GM18909 (cell line): ENCODE measurements around the gene BICD2.

ENCODE experiments used
- ATAC-seq: cut with Tn5 transposase; IDR thresholded peaks from one replicate; pipeline ENCODE4 v1.9.1; 2021; ENCODE audit warnings: mild to moderate bottlenecking; ENCODE audit not compliant: unreplicated experiment, poor library complexity

BICD2 gene

DNA sequence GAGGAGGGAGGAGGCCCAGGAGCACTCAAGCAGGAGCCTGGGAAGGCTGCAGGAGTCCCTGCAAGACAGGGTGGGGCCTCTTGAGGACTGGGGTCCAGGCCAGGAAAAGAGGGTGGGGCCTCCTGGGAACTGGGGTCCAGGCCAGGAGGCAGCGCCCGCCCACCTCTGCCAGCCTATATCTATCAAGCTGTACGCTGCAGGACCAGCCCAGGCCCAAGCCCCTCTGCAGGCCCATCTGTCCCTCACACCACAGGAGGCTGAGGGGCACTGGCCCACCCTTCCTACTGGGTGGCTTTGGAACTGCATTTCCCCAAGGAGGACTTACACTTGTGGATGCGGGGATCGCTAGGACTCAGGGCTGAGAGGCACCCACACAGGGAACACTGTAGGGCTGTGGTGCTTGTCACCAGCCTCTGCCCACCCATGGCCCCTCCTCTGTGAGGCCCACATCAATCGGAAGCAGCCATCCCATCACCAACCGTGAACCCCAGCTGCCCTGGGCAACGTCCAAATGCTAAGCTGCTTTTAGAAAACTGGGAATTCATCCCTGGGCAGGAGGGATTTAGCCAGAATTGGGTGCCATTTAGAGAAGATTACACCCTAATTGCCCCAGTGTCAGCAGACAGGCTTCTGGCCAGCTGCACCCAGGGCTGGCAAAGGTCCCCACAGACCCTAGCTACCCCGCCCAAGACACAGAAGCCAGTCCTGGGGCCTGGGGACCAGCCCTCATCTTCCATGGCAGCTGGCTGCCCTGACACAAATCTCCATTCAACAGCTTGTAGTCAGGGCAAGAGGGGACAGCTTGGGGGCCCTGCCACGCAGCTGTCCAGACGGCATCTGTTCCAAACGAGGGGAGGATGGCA, 15.3 kb downstream of the BICD2 start:
- no peak for ATAC-seq

DNA sequence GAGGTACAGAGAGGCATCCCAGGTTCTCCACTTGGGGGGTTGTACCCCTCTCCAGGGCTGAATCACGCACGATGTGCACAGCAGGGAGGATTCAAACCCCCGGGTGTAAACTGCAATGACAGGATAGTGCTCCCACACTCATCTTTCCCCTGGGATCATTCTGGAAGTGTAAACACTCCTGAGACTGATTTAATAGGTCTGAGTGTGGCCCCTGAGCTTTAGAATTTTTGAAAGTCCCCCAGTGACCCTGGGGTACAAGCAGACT, 16.5 kb downstream of the BICD2 start:
- ATAC-seq, result no peak

DNA sequence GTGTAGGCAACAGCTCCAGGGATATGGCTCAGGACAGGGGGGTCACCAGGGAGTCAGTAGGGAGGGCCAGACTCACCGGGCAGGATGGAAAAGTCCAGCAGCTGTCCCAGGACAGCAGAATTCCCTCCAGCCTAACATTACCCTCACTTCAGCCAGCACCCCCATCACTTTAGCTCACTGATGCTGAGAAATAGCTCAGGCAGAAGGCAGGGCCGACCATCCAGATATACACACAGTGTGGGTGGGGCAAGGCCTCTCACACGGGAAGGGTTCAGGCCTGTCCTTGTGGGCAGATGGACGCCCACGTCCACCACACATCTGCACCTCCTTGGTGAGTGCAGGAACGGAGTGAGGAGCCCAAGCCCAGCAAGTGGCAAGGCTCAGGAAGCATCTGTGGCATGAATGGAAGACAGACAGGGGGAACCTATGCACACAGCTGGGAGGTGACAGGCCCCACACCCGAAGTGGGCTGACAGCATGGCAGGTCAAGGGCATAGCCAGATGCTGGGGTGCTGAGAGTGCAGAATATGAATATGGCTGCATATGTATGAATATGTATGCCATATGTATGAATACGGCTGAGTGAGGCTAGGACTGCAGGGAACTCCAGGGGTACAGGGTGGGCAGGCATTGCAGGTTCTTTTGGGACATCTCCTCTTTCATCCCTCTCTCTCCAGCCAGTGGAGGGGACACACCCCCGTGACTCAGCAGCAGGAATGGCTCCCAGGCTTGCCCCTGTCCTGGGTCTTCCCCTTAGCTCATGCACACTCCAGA, 17.0 kb downstream of the BICD2 start:
- no peak for ATAC-seq

DNA sequence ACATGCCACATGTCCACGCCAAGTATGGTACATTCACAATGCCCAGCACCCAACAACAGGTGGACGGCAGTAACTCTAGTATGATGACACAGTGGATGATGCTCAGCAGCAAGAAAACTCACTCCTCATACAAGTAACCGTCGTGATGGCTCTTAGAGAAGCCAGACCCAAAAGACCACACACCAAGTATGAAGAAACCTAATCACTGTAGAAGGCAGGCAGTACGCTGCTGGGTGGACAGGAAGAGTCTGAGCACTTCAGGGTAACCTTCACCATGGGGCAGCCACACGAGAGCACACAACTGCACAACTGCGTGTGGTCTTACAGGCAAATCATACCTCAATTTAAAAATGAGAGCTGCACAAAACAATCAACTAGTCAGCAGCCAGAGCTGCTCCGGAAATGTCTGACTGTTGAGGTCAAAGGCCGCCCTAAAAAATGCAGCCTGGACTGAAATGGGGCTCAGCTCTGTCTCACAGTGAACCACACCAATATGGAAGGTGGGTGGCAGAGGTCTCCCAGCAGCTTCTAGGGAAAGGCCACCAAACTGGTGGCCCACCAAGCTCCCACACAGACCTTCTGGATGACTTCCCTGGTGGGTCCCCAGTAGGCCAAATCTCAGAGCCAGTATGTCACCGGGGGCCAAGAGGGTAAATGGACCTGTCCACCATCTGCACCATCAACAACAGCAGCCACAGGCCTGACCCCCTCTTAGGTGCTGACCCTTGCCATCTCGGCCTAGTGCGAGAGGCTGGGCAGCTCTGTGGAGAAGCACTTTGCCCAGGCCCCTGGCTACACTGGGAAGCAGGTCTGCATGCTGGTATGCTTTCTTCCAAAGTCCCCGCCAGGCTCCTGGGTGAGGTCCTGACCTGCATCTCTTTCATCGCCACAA, 17.8 kb downstream of the BICD2 start:
- ATAC-seq, result no peak

DNA sequence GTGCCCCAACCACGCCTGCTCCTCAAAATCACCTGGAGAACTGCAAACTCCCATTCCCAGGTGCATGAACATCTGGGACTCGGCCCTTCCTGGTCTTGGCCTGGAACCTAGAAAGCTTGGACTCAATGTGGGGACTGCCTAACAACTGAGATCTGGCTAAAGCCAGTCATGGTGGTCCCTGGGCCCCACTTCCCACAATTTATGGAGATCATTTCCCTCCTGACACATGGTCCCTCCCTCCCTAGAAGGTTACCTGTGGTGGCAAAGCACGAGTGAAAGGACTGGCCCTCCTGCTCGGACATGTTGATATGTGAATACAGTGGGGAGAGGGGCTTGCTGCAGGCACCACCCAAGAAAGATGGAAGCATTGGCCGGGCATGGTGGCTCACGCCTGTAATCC, 18.8 kb downstream of the BICD2 start:
- ATAC-seq, result no peak

DNA sequence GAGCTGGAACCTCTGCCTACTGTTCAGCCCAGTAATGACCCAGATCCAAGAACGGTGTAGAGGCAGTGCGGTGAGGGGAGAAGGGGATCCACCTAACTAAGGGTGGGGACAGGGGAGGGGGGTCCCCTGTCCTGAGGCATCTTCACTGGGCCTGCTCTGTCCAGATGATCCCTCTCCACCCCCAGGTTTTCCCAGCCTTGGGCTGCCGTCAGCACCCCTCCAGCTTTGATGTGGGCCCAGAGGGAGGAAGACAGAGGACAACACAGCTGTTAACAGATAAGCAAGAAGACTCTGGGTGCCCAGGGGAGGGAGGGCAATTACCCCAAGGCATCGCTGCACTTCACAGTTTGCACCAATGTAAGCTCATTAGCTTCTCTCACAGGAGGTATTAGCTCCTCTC, 19.3 kb downstream of the BICD2 start:
- ATAC-seq, result no peak

DNA sequence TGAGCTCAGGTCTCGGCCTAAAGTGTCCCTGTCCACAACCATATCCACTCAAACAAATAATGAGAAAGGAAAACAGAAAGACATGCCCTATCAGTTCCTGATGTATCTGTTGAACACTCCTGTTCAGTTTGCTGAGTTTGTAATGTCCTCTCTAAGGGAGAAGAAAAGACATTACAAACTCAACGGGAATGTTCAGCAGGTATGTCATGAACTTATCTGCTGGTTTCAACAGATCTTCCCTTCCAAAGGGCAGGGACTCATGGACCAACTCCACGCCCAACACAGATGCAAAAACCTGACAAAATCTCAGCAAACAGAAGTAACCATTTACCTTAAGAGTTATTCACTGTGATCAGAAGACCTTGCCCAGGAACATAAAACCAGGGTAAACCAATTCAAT, 23.7 kb downstream of the BICD2 start:
- no peak for ATAC-seq

DNA sequence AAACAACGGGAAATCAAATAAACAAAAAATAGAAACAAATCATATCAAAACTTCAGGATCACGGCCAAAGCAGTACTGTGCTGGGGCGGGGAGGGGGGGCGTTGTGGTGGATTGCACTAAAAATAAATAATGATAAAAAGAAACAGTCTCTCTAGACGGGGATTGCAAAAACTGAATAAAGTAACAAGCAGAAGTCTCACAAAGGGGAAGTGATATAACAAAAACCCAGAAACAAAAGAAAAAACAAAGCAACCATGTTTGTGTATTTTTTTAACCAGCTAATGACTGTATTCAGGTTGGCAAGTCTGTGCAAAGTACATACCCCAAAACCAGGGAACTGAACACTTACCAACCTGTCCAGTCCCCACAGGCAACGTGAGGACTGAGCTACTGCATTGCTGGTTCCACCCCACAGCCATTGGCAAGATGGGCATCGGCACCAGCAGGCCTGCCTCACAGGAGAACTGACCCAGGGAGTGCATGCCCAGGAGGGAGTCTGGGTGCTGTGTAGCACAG, 24.1 kb downstream of the BICD2 start:
- ATAC-seq, result no peak

DNA sequence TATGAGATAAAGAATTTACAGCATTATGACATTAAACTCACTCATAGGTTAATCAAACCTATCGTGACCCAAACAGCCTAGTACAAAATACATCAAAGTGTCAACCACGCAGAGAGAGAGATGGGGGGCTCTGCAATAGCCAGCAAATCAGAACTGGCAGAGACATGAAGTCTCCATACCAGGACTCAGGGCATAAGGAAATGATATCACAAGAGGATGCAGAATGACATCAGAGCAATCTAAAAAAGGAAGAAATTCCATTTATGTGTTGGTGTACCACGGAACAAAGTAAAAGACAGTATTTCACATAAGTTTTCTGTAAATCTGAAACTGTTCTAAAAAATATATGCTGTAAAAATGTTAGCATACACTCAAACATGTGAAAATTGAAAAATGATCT, 24.6 kb downstream of the BICD2 start:
- ATAC-seq, result no peak

DNA sequence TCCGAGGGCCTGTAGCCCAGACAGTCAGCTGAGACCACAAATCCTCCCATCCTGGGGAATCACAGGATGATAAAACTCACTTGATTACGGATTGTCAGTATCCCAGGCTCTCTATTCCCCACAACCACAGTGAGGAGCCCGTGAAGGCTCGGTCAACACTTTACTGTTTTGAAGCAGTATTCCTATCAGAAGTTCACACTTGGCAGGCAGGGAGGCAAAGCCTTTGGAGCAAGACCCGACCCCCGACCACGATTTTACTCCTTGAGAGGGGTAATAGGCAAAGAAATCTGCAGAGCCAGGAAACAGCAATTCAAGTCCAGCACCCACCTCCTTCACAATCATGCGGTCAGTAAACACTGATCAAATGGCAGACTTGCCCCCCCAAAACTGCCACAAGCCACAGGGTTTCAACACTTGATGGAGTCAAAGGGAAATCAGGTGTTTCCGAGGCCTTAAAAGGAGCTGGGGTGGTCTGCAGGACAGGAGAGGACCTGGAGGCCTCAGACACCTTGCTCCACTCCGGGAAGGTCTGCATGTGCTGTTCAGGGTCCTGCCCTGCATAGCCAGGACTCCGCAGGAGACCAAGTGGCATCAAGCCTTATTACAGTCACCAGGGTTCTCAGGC, 25.2 kb downstream of the BICD2 start:
- no peak for ATAC-seq

DNA sequence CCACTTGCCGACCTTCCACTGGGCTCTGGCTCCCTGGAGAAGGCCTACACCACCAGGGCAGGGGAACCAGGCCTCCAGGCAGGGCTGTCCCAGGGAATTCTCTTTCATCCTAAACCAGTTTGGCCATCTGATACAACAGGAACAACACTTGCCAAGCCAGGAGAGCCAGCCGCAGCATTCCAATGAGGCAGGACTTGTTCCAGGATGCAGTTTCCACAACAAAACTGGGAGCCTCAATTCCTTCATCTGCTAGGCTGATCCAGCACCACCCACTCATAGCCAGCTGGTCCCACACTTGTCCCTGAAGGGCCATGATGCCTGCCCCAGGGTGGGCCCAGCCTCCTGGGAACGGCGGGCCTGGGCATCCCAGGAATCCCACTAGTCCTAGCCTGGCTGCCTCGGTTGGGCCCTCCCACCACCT, 26.0 kb downstream of the BICD2 start:
- no peak for ATAC-seq

DNA sequence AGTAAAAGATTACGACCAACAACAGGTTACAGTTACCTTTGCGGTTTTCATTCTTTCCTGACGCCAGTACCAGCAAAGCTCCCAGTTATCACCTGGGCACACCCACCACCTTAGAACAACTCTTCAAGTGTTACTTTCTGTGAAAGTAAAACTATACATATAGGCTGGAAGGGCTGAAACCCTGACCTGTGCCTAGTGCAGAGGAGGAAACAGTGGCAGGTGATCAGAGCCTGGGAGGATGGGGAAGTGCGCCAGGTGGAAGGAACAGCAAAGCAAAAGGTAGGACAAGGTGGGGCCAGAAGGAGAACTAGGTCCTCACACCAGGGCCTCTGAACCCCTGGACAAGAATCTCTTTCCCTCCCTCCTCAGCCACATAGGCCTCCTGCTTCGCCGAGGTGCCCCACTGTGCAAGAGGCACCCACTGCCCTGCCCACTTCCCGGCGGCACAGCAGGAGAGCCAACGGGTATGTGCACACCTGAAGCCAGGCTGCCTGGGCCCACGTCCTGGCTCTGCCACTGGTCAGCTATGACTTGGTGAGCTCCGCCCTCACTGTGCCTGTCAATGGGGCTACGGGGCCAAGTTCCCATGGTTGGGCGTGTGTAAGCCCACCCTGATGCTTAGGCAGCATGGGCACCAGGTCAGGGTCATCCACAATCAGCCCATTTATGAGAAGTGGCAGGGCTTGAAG, 26.9 kb downstream of the BICD2 start:
- no peak for ATAC-seq

DNA sequence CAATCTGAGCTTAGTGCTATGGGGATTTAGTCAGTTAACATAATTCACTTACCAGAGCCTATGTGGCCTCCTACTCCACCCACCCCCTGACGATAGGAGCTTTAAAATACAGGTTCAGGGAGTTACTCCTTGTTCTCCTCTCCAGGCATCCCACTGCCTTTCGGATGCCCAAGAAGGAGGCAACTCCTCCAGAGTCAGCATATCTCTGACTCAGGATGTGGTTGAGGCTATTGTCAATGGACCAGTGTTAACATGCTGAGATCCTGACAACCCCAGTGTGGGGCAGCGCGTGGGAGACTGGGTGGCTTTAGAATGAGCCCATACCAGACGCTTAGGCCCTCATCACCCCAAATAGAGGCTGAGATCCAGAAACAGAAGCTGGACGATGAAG, 27.4 kb downstream of the BICD2 start:
- ATAC-seq, result no peak

DNA sequence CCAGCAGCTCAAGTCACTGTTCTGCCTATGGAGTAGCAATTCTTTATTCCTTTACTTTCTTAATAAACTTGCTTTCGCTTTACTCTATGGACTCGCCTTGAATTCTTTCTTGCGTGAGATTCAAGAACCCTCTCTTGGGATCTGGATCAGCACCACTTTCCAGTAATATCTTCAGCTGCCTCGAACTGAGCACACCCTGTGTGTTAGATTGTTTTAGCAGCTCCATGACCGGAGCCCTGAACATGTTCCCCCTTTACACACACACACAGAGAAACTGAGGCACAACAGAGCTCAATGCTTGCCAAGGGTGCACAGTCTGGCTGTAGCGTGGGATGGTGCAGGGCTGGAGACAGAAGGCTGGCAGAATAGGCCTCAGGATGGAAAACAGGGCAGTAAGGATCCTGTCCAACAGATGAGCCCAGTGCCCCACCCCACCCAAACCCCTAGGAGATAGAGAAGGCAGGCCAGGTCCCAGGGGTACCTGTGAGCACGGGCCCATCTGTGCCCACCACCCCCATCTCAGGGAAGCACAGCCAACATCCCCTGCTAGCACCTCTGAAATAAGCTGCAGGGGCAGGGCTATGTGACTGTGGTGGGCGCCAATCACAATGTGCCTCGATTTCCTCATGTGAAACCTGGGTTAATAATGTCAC, 27.9 kb downstream of the BICD2 start:
- ATAC-seq, result no peak

DNA sequence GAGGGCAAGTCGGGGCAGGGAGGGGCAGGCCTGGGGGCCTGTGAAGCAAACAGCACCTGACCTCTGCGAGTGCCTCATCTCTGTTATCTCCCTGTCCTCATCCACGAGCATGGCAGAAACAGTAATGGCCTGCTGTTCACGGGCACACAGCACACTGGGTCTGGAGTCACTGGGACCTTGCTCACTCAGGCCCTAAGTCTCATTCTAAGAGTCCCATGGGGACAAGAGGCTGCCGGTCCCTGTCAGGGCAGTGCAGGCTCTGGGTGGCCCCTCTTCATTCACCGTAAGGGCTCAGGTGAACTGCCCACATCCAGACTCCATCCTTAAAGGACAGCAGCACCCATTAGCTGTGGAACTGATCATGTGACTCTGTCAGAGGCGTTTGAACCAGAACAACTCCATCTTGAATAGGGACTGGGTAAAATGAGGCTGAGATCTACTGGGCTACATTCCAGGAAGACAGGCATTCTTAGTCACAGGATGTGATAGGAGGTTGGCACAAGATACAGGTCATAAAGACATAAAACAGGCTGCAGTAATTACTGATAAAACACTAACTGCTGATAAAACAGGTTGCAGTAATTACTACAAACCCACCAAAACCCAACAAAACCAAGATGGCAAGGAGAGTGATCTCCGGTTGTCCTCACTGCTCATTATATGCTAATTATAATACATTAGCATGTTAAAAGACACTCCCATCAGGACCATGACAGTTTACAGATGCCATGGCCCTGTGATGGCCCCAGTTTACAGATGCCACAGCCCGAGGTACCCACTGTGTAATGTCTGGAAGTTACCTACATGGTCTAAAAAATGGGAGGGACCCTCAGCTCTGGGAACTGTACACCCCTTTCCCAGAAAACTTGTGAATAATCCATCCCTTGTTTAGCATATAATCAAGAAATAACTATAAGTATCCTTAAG, 28.7 kb downstream of the BICD2 start:
- no peak for ATAC-seq

DNA sequence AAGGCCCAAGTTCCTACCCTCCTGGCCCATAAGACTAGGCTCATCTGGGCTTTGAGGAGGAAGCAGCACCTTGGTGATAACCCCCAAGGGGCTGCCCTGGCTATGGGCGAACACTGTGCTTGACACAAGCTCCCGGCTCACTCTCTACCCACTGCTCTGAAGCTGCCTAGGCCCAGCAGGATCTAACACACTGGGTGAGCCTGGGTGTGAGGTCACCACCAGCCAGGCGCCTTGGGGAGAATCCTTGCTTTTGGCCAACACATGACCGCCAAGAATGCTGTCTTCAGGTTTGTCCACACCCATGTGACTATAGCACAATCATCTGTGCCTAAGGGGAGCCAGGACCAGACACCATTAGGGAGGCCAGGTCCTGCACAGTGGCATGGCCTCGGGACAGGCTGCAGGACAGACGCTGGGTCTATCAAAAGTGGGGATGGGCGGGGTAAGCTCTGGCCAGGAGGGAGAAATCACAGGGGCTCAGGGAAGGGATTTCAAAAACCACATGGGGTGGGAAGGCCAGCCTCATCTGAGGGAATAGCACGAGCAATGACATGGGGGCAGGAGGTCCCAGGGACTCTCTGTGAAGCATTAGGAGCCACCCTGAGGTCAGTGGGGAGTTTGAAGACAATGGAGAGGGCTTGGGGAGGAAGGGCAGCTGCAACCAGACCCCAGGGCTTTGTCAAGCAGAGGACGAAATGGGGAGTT, 29.6 kb downstream of the BICD2 start:
- no peak for ATAC-seq

DNA sequence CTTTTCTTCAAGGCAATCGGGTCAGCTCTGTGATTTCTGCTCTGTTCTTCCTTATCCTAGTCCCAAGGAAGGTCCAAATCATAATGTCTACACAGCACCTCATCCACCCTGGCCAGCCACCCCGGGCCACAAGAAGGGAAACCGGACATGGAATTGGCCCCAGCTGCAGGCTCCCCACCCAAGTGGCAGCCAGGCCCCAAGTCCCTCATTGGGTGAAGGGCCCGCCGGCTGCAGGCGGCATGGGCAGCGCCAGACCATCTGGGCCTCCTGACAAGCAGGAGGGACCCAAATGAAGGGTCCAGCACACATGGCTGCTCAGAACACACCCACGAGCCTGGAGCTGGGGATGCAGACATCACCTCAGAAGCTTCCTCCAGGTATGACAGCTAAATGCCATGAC, 33.7 kb downstream of the BICD2 start:
- ATAC-seq, result no peak

DNA sequence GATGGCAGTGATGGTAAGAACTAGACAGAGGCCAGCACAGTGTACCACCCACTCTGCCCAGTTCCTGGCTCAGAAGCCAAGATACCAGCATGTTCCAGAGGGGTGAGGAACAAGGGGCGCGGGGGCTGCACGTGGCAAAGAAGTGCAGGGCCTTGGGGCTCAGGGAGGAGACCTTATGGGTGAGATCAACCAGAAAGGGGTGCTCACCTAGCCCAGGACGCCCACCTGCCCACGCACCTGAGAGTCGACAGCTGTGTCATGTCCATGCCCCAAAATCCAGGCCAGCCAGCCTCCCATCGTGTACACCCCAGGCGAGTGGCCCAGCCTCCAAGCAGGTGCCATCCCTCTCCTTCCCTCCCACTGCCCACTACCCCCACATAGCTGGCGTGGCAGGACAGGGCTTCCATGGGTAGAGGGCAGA, 34.9 kb downstream of the BICD2 start:
- no peak for ATAC-seq
